WERI-Rb-1 (cell line): ENCODE data around the gene SEBOX.

Source experiments
- DNase-seq: peaks from one replicate; pipeline ENCODE4 v3.0.0-alpha.2; 2020
- H3K27ac ChIP-seq: fragments of 250-450 bp; sonication (Bioruptor Pico); 2 replicates; pipeline ENCODE4 v1.5.1; 2020; ENCODE audit warnings: mild to moderate bottlenecking, moderate library complexity
- H3K27me3 ChIP-seq: fragments of 250-450 bp; sonication (Bioruptor Pico); 2 replicates; pipeline ENCODE4 v1.5.1; 2021; ENCODE audit warnings: mild to moderate bottlenecking, low read depth, moderate library complexity; ENCODE audit not compliant: insufficient read depth, severe bottlenecking
- H3K36me3 ChIP-seq: fragments of 250-450 bp; sonication (Bioruptor Pico); 2 replicates; pipeline ENCODE4 v1.5.1; 2020; ENCODE audit warnings: mild to moderate bottlenecking, moderate library complexity
- H3K4me3 ChIP-seq: 2 replicates; pipeline ENCODE4 v1.5.1; 2011; ENCODE audit warnings: low read depth, mild to moderate bottlenecking, control low read depth, low read length
- H3K9me3 ChIP-seq: fragments of 250-450 bp; sonication (Bioruptor Pico); 2 replicates; pipeline ENCODE4 v1.5.1; 2021; ENCODE audit warnings: mild to moderate bottlenecking, moderate library complexity; ENCODE audit not compliant: severe bottlenecking
- CTCF ChIP-seq: IDR thresholded peaks from 2 replicates; pipeline ENCODE4 v1.5.1; 2011; ENCODE audit warnings: low read depth, mild to moderate bottlenecking, control low read depth, inconsistent platforms, low read length

Gene SEBOX

GRCh38 chr17:28324781-28325180, 40.2 kb downstream of the SEBOX start:
- Histone ChIP-seq H3K27ac (peak overlapping the region; percentile 81), H3K4me3 (no peak overlapping the region), H3K36me3 (peaks cover 80% of the 10 kb centered on the region), H3K9me3 (no peaks in the 10 kb centered on the region), H3K27me3 (no peaks in the 10 kb centered on the region)
- TF ChIP-seq CTCF = no peak
- DNase-seq = no peak

GRCh38 chr17:28324267-28324745, 40.7 kb downstream of the SEBOX start:
- Histone ChIP-seq H3K4me3 (no peak overlapping the region; the same call in 1 of the 2 replicates), H3K9me3 (no peaks in the 10 kb centered on the region), H3K27ac (peak overlapping the region; percentile 81), H3K27me3 (no peaks in the 10 kb centered on the region), H3K36me3 (peaks cover 77% of the 10 kb centered on the region)
- DNase-seq = no peak
- TF ChIP-seq CTCF = no peak

GRCh38 chr17:28320215-28321061, 44.6 kb downstream of the SEBOX start:
- Histone ChIP-seq H3K4me3 (peak overlapping the region; percentile 99), H3K36me3 (peaks cover 39% of the 10 kb centered on the region), H3K27ac (peak overlapping the region; percentile 95), H3K27me3 (no peaks in the 10 kb centered on the region), H3K9me3 (no peaks in the 10 kb centered on the region)
- TF ChIP-seq CTCF = no peak
- no peak for DNase-seq

- Histone ChIP-seq H3K27me3 (no peaks in the 10 kb centered on the region), H3K27ac (peak overlapping the region; percentile 95), H3K36me3 (peaks cover 39% of the 10 kb centered on the region), H3K9me3 (no peaks in the 10 kb centered on the region), H3K4me3 (peak overlapping the region; percentile 99)
- TF ChIP-seq CTCF = no peak
- DNase-seq = no peak
Observed at GRCh38 chr17:28319598-28319935, 45.4 kb downstream of the SEBOX start.

- Histone ChIP-seq H3K9me3 (no peaks in the 10 kb centered on the region), H3K27me3 (no peaks in the 10 kb centered on the region), H3K4me3 (peak within 1 kb of the TSS; percentile 99), H3K27ac (peak within 1 kb of the TSS; percentile 95), H3K36me3 (peaks cover 37% of the 10 kb centered on the region)
- peak; percentile 98 for DNase-seq
- peak; percentile 9; the same call in 1 of the 2 replicates for TF ChIP-seq CTCF
Observed at GRCh38 chr17:28318759-28319597, 46.0 kb downstream of the SEBOX start, which contains the start of gene TMEM97. TMEM97 (plus strand) TSS chr17:28319200; CDS start chr17:28319240, 40 bp downstream.
